H1 (cell line): Measurements from ENCODE around the gene TOR1B. TPM values are rescaled to one million over a fixed set of nuclear protein-coding genes. Genes with fewer than 3 reads are reported as not detected.

Experiments
- CTCF ChIA-PET: fragments of 300-600 bp; sonication (Branson Sonifier 250); formaldehyde crosslinking; loops from one replicate; lab custom pipeline; 2021; ENCODE audit not compliant: partially characterized antibody; lab: Charles Lee
- POLR2A ChIA-PET: fragments of 300-600 bp; sonication (Branson Sonifier 250); formaldehyde crosslinking; loops from one replicate; lab custom pipeline; 2021; ENCODE audit warnings: inconsistent platforms; ENCODE audit not compliant: partially characterized antibody; lab: Charles Lee
- DNase-seq, 2 experiments: peaks; one replicate each; pipeline versions ENCODE4 v3.0.0 to v3.0.0-alpha.2; 2010 to 2022; ENCODE audit warnings: low spot score in 2 of 2, low read depth in 1 of 2, mixed read lengths in 1 of 2
- FAIRE-seq: peaks from 2 replicates; lab custom pipeline; 2011; peaks lifted over from hg19 to GRCh38; lab: Jason Lieb, UNC
- H2AFZ ChIP-seq: 2 replicates; pipeline ENCODE4 v1.8.1; 2012; ENCODE audit warnings: low read length, inconsistent platforms
- H2AK5ac ChIP-seq: 2 replicates; pipeline ENCODE4 v1.6.1; 2013; ENCODE audit warnings: low read depth, low read length
- H2BK120ac ChIP-seq: replicated peaks from 2 replicates; pipeline ENCODE3; 2013; ENCODE audit warnings: low read depth, low read length, inconsistent platforms
- H2BK12ac ChIP-seq: 2 replicates; pipeline ENCODE4 v1.6.1; 2013; ENCODE audit warnings: low read depth, low read length
- H2BK15ac ChIP-seq: 2 replicates; pipeline ENCODE4 v1.6.1; 2013; ENCODE audit warnings: low read length
- H2BK20ac ChIP-seq: 2 replicates; pipeline ENCODE4 v1.6.1; 2013; ENCODE audit warnings: low read length
- H2BK5ac ChIP-seq: 2 replicates; pipeline ENCODE4 v1.6.1; 2013; ENCODE audit warnings: low read depth, low read length
- H3K14ac ChIP-seq: 2 replicates; pipeline ENCODE4 v1.6.1; 2013; ENCODE audit warnings: inconsistent platforms; ENCODE audit not compliant: insufficient read length
- H3K18ac ChIP-seq: 2 replicates; pipeline ENCODE4 v1.6.1; 2013; ENCODE audit warnings: low read length; ENCODE audit errors: extremely low read depth
- H3K23ac ChIP-seq: 2 replicates; pipeline ENCODE4 v1.6.1; 2013; ENCODE audit warnings: inconsistent platforms; ENCODE audit not compliant: insufficient read length
- H3K23me2 ChIP-seq: 2 replicates; pipeline ENCODE4 v1.6.1; 2013; ENCODE audit warnings: low read depth, low read length
- H3K27ac ChIP-seq: 2 replicates; pipeline ENCODE4 v1.6.1; 2011; ENCODE audit warnings: low read depth, low read length, inconsistent platforms
- H3K27me3 ChIP-seq, 4 experiments: replicated peaks in 1 of 4; 1 replicate in 1 of 4; 2 replicates in 3 of 4; pipeline versions ENCODE4 v1.6.1 to v1.8.1; 2011 to 2013; ENCODE audit warnings: low read length in 3 of 4, mild to moderate bottlenecking in 3 of 4, inconsistent platforms in 2 of 4, mixed read lengths in 2 of 4, moderate library complexity in 1 of 4; ENCODE audit not compliant: control insufficient read depth in 3 of 4, insufficient read depth in 3 of 4; ENCODE audit errors: extremely low read depth in 1 of 4
- H3K36me3 ChIP-seq, 4 experiments: 2 replicates each; pipeline versions ENCODE4 v1.6.1 to v1.8.1; 2011 to 2013; ENCODE audit warnings: mild to moderate bottlenecking in 4 of 4, low read length in 3 of 4, moderate library complexity in 2 of 4, control low read depth in 1 of 4, inconsistent platforms in 1 of 4; ENCODE audit not compliant: insufficient read depth in 4 of 4, control insufficient read depth in 2 of 4
- H3K4ac ChIP-seq: replicated peaks from 2 replicates; pipeline ENCODE3; 2013; ENCODE audit warnings: low read length, low read depth, mixed read lengths, inconsistent platforms; ENCODE audit not compliant: insufficient read length
- H3K4me1 ChIP-seq, 4 experiments: replicated peaks in 1 of 4; 1 replicate in 1 of 4; 2 replicates in 3 of 4; pipeline versions ENCODE4 v1.6.1 to v1.8.1; 2011 to 2013; ENCODE audit warnings: low read length in 3 of 4, inconsistent platforms in 2 of 4, mixed read lengths in 1 of 4; ENCODE audit not compliant: insufficient read depth in 4 of 4, control insufficient read depth in 3 of 4
- H3K4me2 ChIP-seq, 2 experiments: 2 replicates each; pipeline versions ENCODE4 v1.6.1 to v1.8.1; 2011 to 2013; ENCODE audit warnings: low read depth in 2 of 2, low read length in 2 of 2, control low read depth in 1 of 2, inconsistent platforms in 1 of 2, mild to moderate bottlenecking in 1 of 2; ENCODE audit not compliant: insufficient read depth in 1 of 2
- H3K4me3 ChIP-seq, 4 experiments: fragments of 200-600, 300-600 bp in 1 of 4; sonication (generic), shearing (Covaris generic), sonication (Bioruptor Twin) in 1 of 4; 2 replicates each; pipeline versions ENCODE4 v1.5.1 to v1.8.1; 2011 to 2016; ENCODE audit warnings: low read length in 4 of 4, low read depth in 3 of 4, control low read depth in 2 of 4, inconsistent platforms in 2 of 4, mild to moderate bottlenecking in 2 of 4, mixed read lengths in 1 of 4, moderate library complexity in 1 of 4; ENCODE audit not compliant: insufficient read depth in 2 of 4; ENCODE audit errors: extremely low read depth in 1 of 4
- H3K56ac ChIP-seq: replicated peaks from 2 replicates; pipeline ENCODE3; 2013; ENCODE audit warnings: low read depth, mild to moderate bottlenecking, mixed read lengths, low read length, inconsistent platforms; ENCODE audit not compliant: insufficient read length
- H3K79me1 ChIP-seq: 2 replicates; pipeline ENCODE4 v1.6.1; 2013; ENCODE audit warnings: low read depth, low read length, control low read depth
- H3K79me2 ChIP-seq, 2 experiments: 2 replicates each; pipeline versions ENCODE4 v1.6.1 to v1.8.1; 2012 to 2013; ENCODE audit warnings: low read length in 2 of 2, mild to moderate bottlenecking in 2 of 2, inconsistent platforms in 1 of 2; ENCODE audit not compliant: insufficient read depth in 2 of 2, control insufficient read depth in 1 of 2
- H3K9ac ChIP-seq, 4 experiments: replicated peaks in 1 of 4; 1 replicate in 1 of 4; 2 replicates in 3 of 4; pipeline versions ENCODE4 v1.6.1 to v1.8.1; 2011 to 2013; ENCODE audit warnings: low read depth in 3 of 4, low read length in 3 of 4, control low read depth in 2 of 4, mild to moderate bottlenecking in 2 of 4, moderate library complexity in 2 of 4, inconsistent platforms in 1 of 4; ENCODE audit errors: extremely low read depth in 1 of 4
- H3K9me3 ChIP-seq, 2 experiments: 2 replicates each; pipeline versions ENCODE4 v1.6.1 to v1.8.1; 2012 to 2013; ENCODE audit warnings: mild to moderate bottlenecking in 2 of 2, moderate library complexity in 2 of 2, control low read depth in 1 of 2, inconsistent platforms in 1 of 2, low read depth in 1 of 2, low read length in 1 of 2, mixed read lengths in 1 of 2; ENCODE audit not compliant: insufficient read depth in 2 of 2
- H4K20me1 ChIP-seq, 2 experiments: replicated peaks in 1 of 2; 2 replicates each; pipeline versions ENCODE3 to v1.8.1; 2011 to 2013; ENCODE audit warnings: inconsistent platforms in 2 of 2, low read length in 2 of 2, mild to moderate bottlenecking in 1 of 2; ENCODE audit not compliant: insufficient read depth in 2 of 2, control insufficient read depth in 1 of 2
- H4K5ac ChIP-seq: 2 replicates; pipeline ENCODE4 v1.6.1; 2013; ENCODE audit warnings: low read length, low read depth, mixed read lengths, inconsistent platforms; ENCODE audit not compliant: insufficient read length
- H4K8ac ChIP-seq: 2 replicates; pipeline ENCODE4 v1.8.0; 2013; ENCODE audit warnings: mild to moderate bottlenecking, moderate library complexity, low read length, inconsistent platforms; ENCODE audit not compliant: insufficient read depth; ENCODE audit errors: extremely low read depth
- H4K91ac ChIP-seq: replicated peaks from 2 replicates; pipeline ENCODE3; 2013; ENCODE audit warnings: low read length, mixed read lengths, inconsistent platforms; ENCODE audit not compliant: insufficient read length
- ASH2L ChIP-seq: fragments of 200-600, 300-600 bp; sonication (generic); IDR thresholded peaks from one replicate; pipeline ENCODE4 v1.7.1; 2017; ENCODE audit warnings: low read length
- BRCA1 ChIP-seq: IDR thresholded peaks from 2 replicates; pipeline ENCODE4 v1.6.1; 2012; ENCODE audit warnings: low read depth, low read length, improper control_type of control experiment
- GABPA ChIP-seq: IDR thresholded peaks from 2 replicates; pipeline ENCODE4 v1.6.1; 2011; ENCODE audit warnings: mild to moderate bottlenecking, low read length, moderate library complexity, borderline replicate concordance; ENCODE audit not compliant: insufficient read depth
- JUND ChIP-seq: IDR thresholded peaks from 2 replicates; pipeline ENCODE4 v1.6.1; 2011; ENCODE audit warnings: mild to moderate bottlenecking, improper control_type of control experiment, low read length
- KDM1A ChIP-seq: fragments of 200-600, 300-600 bp; sonication (generic); IDR thresholded peaks from 2 replicates; pipeline ENCODE4 v1.7.1; 2016; ENCODE audit warnings: mild to moderate bottlenecking, low read length, borderline replicate concordance
- POLR2A ChIP-seq, 2 experiments: IDR thresholded peaks; 1 replicate in 1 of 2; 2 replicates in 1 of 2; pipeline ENCODE4 v1.6.1; 2011; ENCODE audit warnings: low read depth in 2 of 2, low read length in 2 of 2, mild to moderate bottlenecking in 2 of 2; ENCODE audit errors: control extremely low read depth in 1 of 2
- RXRA ChIP-seq: IDR thresholded peaks from 2 replicates; pipeline ENCODE4 v1.6.1; 2011; ENCODE audit warnings: low read depth, mild to moderate bottlenecking, low read length, moderate library complexity; ENCODE audit not compliant: insufficient read depth
- SIN3A ChIP-seq, 2 experiments: IDR thresholded peaks in 1 of 2; conservative IDR thresholded peaks in 1 of 2; 2 replicates each; pipeline ENCODE4 v1.6.1; 2011 to 2012; ENCODE audit warnings: low read length in 2 of 2, improper control_type of control experiment in 1 of 2, low read depth in 1 of 2, mild to moderate bottlenecking in 1 of 2
- SIX5 ChIP-seq: IDR thresholded peaks from 2 replicates; pipeline ENCODE4 v1.6.1; 2011; ENCODE audit warnings: mild to moderate bottlenecking, low read depth, low read length
- SP1 ChIP-seq: IDR thresholded peaks from 2 replicates; pipeline ENCODE4 v1.6.1; 2011; ENCODE audit warnings: low read depth, low read length
- SUZ12 ChIP-seq: fragments of 200-600 bp; sonication (generic); IDR thresholded peaks from 2 replicates; pipeline ENCODE4 v1.6.1; 2012; ENCODE audit warnings: mild to moderate bottlenecking, inconsistent platforms, low read length, moderate library complexity, mixed read lengths
- TBP ChIP-seq: IDR thresholded peaks from 2 replicates; pipeline ENCODE4 v1.6.1; 2011; ENCODE audit warnings: low read depth, low read length, improper control_type of control experiment
- WGBS, 2 experiments: shearing (Covaris generic) in 1 of 2; methylation state at CpG; one replicate each; pipeline versions ENCODE4 v1.1.6 to v1.1.7; 2013 to 2015; ENCODE audit warnings: low lambda C conversion rate in 2 of 2, mixed read lengths in 2 of 2, inconsistent platforms in 1 of 2, low coverage in 1 of 2, missing lambda C conversion rate in 1 of 2; ENCODE audit not compliant: insufficient replicate concordance in 2 of 2, insufficient coverage in 1 of 2, insufficient read length in 1 of 2; ENCODE audit errors: extremely low coverage in 1 of 2, missing lambda C conversion rate in 1 of 2; 5-methylcytosine and 5-hydroxymethylcytosine counted together
- polyA plus RNA-seq, 7 experiments: library from polyadenylated mRNA; depleted of rRNA in 3 of 7; stranded (reverse) in 5 of 7; unstranded in 2 of 7; fragments of >200 nt in 5 of 7; fragments of 200-250 nt in 2 of 7; gene quantifications; 1 replicate in 5 of 7; 2 replicates in 1 of 7; 4 replicates in 1 of 7; pipeline versions ENCODE4 v1.2.1 to v1.2.3, GENCODE V29; 2011 to 2013; ENCODE audit warnings: missing spikeins in 2 of 7, mixed read lengths in 2 of 7
- total RNA-seq: library from RNA; stranded (reverse); fragmentation: NEBNext Ultra II Directional; extraction: Animal tissue kit (Norgen Biotek cat#: 25700); gene quantifications from 2 replicates; pipeline ENCODE4 v1.2.1, GENCODE V29; 2021
- TF ChIP-seq, protein P1 (sequence below), 3 experiments: IDR thresholded peaks; 1 replicate in 2 of 3; 2 replicates in 1 of 3; pipeline versions ENCODE4 v1.5.1 to v1.6.1; 2011; ENCODE audit warnings: low read length in 3 of 3, mild to moderate bottlenecking in 3 of 3, inconsistent platforms in 2 of 3, low read depth in 1 of 3, moderate library complexity in 1 of 3; ENCODE audit not compliant: insufficient read depth in 1 of 3; ENCODE audit errors: control extremely low read depth in 1 of 3

Gene TOR1B
- total and polyA plus RNA-seq, 2 of the 8 experiments (the other 6 are each of a cell fraction or from before 2014, with no cell fraction given), result 11.4 to 17.4 TPM

DNA sequence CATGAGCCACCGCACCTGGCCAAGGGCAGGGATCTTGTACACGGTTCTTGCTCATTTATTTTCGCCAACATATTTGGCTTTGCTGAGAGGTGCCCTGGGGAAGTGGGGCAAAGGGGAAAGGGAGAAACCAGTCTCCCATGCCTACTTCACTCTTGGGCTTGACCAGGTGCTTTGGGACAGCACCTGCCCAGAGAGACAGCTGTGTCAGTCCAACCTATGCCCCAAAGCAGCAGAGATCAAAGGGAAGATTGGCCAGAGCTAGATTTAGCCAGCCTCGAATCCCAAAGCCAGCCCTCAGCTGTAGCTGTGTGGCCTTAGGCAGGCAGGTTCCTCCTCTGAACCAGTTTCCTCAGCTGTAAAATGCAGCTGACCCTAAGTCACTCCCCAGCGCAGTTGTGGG lies 47.8 kb upstream of the TOR1B start:
- Histone ChIP-seq H3K4me2 (no peak overlapping the region), H3K36me3 (no peaks in the 10 kb centered on the region), H3K23ac (no peak overlapping the region), H3K79me1 (no peaks in the 10 kb centered on the region), H4K20me1 (no peaks in the 10 kb centered on the region), H3K23me2 (no peaks in the 10 kb centered on the region), H2BK12ac (no peak overlapping the region), H3K9me3 (no peaks in the 10 kb centered on the region), H2BK15ac (no peak overlapping the region), H3K4me3 (no peak overlapping the region), H2BK20ac (no peak overlapping the region), H3K27ac (no peak overlapping the region), H4K5ac (no peak overlapping the region), H3K4me1 (peaks cover 0 to 12% (median 11%) of the 10 kb centered on the region in 4 experiments; a peak in 5 of 7 replicates), H3K18ac (no peak overlapping the region), H4K91ac (no peak overlapping the region), H2BK120ac (no peak overlapping the region), H2AFZ (no peak overlapping the region), H3K9ac (no peak overlapping the region), H4K8ac (no peak overlapping the region), H2BK5ac (no peak overlapping the region), H3K4ac (no peak overlapping the region), H3K79me2 (no peaks in the 10 kb centered on the region), H3K14ac (no peak overlapping the region), H3K56ac (no peak overlapping the region), H3K27me3 (no peaks in the 10 kb centered on the region; a peak in 1 of 7 replicates), H2AK5ac (no peak overlapping the region)
- DNase-seq, result no peak
- ChIA-PET CTCF (interaction anchor here (1.1 to 16.4 kb wide), 4 partner anchors 14 to 34 kb away, joined by 3 to 168 read pairs (median 6); no protein-coding TSS in a partner anchor), POLR2A (no interaction called here)
- TF ChIP-seq KDM1A (no peak), GABPA (no peak), TBP (no peak), POLR2A (IDR thresholded peaks at IDR 0.05; ENCODE audit: control extremely low read depth in 1 of 2, low read depth in 2 of 2, low read length in 2 of 2) (no peak), ASH2L (no peak), BRCA1 (no peak), SUZ12 (no peak), RXRA (no peak), SIX5 (no peak), SIN3A (conservative IDR thresholded peaks at IDR 0.05 in 1 of 2, IDR thresholded peaks at IDR 0.05 in 1 of 2; ENCODE audit: low read depth in 1 of 2, low read length in 2 of 2) (no peak), JUND (no peak), SP1 (no peak)
- TF ChIP-seq, protein P1, sequence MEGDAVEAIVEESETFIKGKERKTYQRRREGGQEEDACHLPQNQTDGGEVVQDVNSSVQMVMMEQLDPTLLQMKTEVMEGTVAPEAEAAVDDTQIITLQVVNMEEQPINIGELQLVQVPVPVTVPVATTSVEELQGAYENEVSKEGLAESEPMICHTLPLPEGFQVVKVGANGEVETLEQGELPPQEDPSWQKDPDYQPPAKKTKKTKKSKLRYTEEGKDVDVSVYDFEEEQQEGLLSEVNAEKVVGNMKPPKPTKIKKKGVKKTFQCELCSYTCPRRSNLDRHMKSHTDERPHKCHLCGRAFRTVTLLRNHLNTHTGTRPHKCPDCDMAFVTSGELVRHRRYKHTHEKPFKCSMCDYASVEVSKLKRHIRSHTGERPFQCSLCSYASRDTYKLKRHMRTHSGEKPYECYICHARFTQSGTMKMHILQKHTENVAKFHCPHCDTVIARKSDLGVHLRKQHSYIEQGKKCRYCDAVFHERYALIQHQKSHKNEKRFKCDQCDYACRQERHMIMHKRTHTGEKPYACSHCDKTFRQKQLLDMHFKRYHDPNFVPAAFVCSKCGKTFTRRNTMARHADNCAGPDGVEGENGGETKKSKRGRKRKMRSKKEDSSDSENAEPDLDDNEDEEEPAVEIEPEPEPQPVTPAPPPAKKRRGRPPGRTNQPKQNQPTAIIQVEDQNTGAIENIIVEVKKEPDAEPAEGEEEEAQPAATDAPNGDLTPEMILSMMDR (IDR thresholded peaks at IDR 0.05; ENCODE audit: control extremely low read depth in 1 of 3, insufficient read depth in 1 of 3, low read depth in 1 of 3, low read length in 3 of 3), result no peak
- FAIRE-seq, result no peak
- WGBS, 2 experiments, result 87% methylated on average over 5 of the region's 5 CpGs; no CpG with 5 or more reads in 1 of the 2 experiments
